HG03108 (cell line): ENCODE measurements around the gene ZNF385D.

Experiments used
- ATAC-seq: cut with Tn5 transposase; IDR thresholded peaks from one replicate; pipeline ENCODE4 v1.9.1; 2021; ENCODE audit warnings: moderate library complexity; ENCODE audit not compliant: unreplicated experiment

Gene ZNF385D

GRCh38 chr3:21750080-21750696 lies 822 bp downstream of the ZNF385D start:
- ATAC-seq, result no peak

- ATAC-seq, result no peak
These were observed 2.9 kb downstream of the ZNF385D start for GRCh38 chr3:21747966-21748555.

GRCh38 chr3:21747376-21747775 lies 3.6 kb downstream of the ZNF385D start:
- ATAC-seq, result no peak

- ATAC-seq, result no peak
These were observed 5.0 kb downstream of the ZNF385D start for GRCh38 chr3:21745966-21746365.

GRCh38 chr3:21744793-21745192 lies 6.2 kb downstream of the ZNF385D start:
- ATAC-seq, result no peak

GRCh38 chr3:21738935-21739702 lies 11.9 kb downstream of the ZNF385D start:
- no peak for ATAC-seq

GRCh38 chr3:21738283-21738682 lies 12.7 kb downstream of the ZNF385D start:
- no peak for ATAC-seq

- ATAC-seq, result no peak
These were observed 16.3 kb downstream of the ZNF385D start for GRCh38 chr3:21734746-21735145.

GRCh38 chr3:21729888-21730459 lies 21.0 kb downstream of the ZNF385D start:
- ATAC-seq, result no peak

- ATAC-seq, result no peak
These were observed 21.7 kb downstream of the ZNF385D start for GRCh38 chr3:21729331-21729730.

GRCh38 chr3:21722768-21723167 lies 28.2 kb downstream of the ZNF385D start:
- ATAC-seq, result no peak

GRCh38 chr3:21722301-21722700 lies 28.7 kb downstream of the ZNF385D start:
- ATAC-seq, result no peak

GRCh38 chr3:21718943-21719591 lies 31.9 kb downstream of the ZNF385D start:
- no peak for ATAC-seq

GRCh38 chr3:21718161-21718765 lies 32.7 kb downstream of the ZNF385D start:
- no peak for ATAC-seq

- ATAC-seq, result no peak
These were observed 35.3 kb downstream of the ZNF385D start for GRCh38 chr3:21715662-21716061.

GRCh38 chr3:21705769-21706168 lies 45.2 kb downstream of the ZNF385D start:
- no peak for ATAC-seq

- ATAC-seq, result no peak
These were observed 46.2 kb downstream of the ZNF385D start for GRCh38 chr3:21704796-21705195.

- ATAC-seq, result no peak
These were observed 47.7 kb downstream of the ZNF385D start for GRCh38 chr3:21703291-21703690.

- no peak for ATAC-seq
These were observed 53.3 kb downstream of the ZNF385D start for GRCh38 chr3:21697707-21698106.

- ATAC-seq, result no peak
These were observed 56.5 kb downstream of the ZNF385D start for GRCh38 chr3:21694506-21694905.

GRCh38 chr3:21691036-21691435 lies 60.0 kb downstream of the ZNF385D start:
- no peak for ATAC-seq
